Natural killer cell (primary cell): Measurements from ENCODE around the gene G2E3. TPM values are rescaled to one million over a fixed set of nuclear protein-coding genes. Genes with fewer than 3 reads are reported as not detected.

Source experiments
- ATAC-seq, 3 donors: fragments of 150-1000 bp in 2 of 3; fragments of 200-7000 bp in 1 of 3; cut with Tn5 transposase; 1 replicate in 1 of 3; 2 replicates in 2 of 3; pipeline ENCODE4 v1.10.0; 2021; ENCODE audit warnings: mild to moderate bottlenecking in 2 of 3, moderate library complexity in 2 of 3
- DNase-seq, 2 donors: peaks; one replicate each; pipeline versions ENCODE4 v3.0.0 to v3.0.0-alpha.2; 2013 to 2021; ENCODE audit warnings: mixed read lengths in 1 of 2
- H3K27ac ChIP-seq: one replicate; pipeline ENCODE4 v1.5.1; 2013; ENCODE audit warnings: mild to moderate bottlenecking, low read length
- H3K27me3 ChIP-seq: one replicate; pipeline ENCODE4 v1.6.1; 2013; ENCODE audit warnings: low read length; ENCODE audit not compliant: control insufficient read depth, insufficient read depth
- H3K36me3 ChIP-seq: one replicate; pipeline ENCODE4 v1.6.1; 2013; ENCODE audit warnings: low read length; ENCODE audit not compliant: control insufficient read depth, insufficient read depth
- H3K4me1 ChIP-seq: one replicate; pipeline ENCODE4 v1.6.1; 2013; ENCODE audit warnings: low read length; ENCODE audit not compliant: control insufficient read depth, insufficient read depth
- H3K4me3 ChIP-seq: one replicate; pipeline ENCODE4 v1.5.1; 2013; ENCODE audit warnings: low read length
- H3K9me3 ChIP-seq: one replicate; pipeline ENCODE4 v1.6.1; 2013; ENCODE audit warnings: low read length; ENCODE audit not compliant: control insufficient read depth, insufficient read depth
- H3K27ac Mint-ChIP-seq, 2 donors: one replicate each; pipeline ENCODE4 v1.8.0; 2022; ENCODE audit warnings: mild to moderate bottlenecking in 2 of 2, mixed read lengths in 2 of 2, moderate library complexity in 1 of 2
- H3K27me3 Mint-ChIP-seq, 2 donors: one replicate each; pipeline ENCODE4 v1.8.0; 2022; ENCODE audit warnings: low read depth in 2 of 2, mixed read lengths in 2 of 2
- H3K36me3 Mint-ChIP-seq: one replicate; pipeline ENCODE4 v1.8.0; 2022; ENCODE audit warnings: mixed read lengths
- H3K4me1 Mint-ChIP-seq, 2 donors: one replicate each; pipeline ENCODE4 v1.8.0; 2022; ENCODE audit warnings: mixed read lengths in 2 of 2
- H3K4me3 Mint-ChIP-seq: one replicate; pipeline ENCODE4 v1.8.0; 2022; ENCODE audit warnings: mild to moderate bottlenecking, moderate library complexity, mixed read lengths
- H3K9me3 Mint-ChIP-seq, 2 donors: one replicate each; pipeline ENCODE4 v1.8.0; 2022; ENCODE audit warnings: mixed read lengths in 2 of 2
- CTCF ChIP-seq: fragments of 200-600 bp; IDR thresholded peaks from one replicate; pipeline ENCODE4 v1.8.0; 2022; ENCODE audit warnings: antibody characterized with exemption
- WGBS: methylation state at CpG from one replicate; pipeline ENCODE4 v1.1.7; 2013; ENCODE audit warnings: missing lambda C conversion rate; ENCODE audit not compliant: insufficient coverage; 5-methylcytosine and 5-hydroxymethylcytosine counted together
- intact Hi-C: fragments of 100-400 bp; cut with micrococcal nuclease; formaldehyde crosslinking; loops from one replicate; pipeline ENCODE4 v1.14.2; 2022
- total RNA-seq, 4 donors: library from RNA; stranded (reverse); fragments of 120-200 nt in 1 of 4; gene quantifications; one replicate each; pipeline versions ENCODE4 v1.2.3 to v1.2.4, GENCODE V29; 2013 to 2022

G2E3 gene
- total RNA-seq, 3 donors from 2014 or later (not counting 1 experiment from before 2014, with no cell fraction given): 28.7 to 47.1 (median 33.4) TPM

DNA sequence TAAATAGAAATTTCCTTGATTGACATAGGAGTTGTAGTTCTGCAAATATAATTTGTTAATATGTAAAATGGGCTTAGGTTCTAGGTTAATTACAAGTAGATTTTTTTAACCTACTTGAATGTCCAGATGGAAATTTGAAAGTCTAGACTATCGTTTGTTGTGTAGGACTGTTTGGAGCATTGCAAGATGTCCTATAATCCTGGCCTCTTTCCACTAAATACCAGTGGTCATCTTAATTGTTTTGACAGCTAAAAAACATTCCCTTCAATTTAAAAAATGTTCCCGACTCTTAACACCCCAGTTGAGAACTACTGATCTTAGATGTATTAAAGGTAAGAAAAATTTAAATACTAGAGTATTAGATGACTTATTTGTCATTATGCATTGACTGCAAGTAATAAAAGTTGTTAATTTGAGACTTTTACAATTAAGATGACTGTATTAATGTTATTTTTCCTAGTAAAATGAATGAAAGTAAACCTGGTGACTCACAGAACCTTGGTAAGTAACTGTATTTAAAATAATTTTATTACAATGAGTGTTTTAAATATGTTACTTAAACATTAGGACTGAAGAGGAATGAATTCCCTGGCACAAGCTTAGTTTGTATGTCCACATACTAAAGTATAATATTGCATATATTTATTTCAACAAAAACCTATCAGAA, 21.8 kb downstream of the G2E3 start:
- Histone ChIP-seq H3K27me3 (no peaks in the 10 kb centered on the region), H3K9me3 (no peaks in the 10 kb centered on the region), H3K27ac (no peak overlapping the region), H3K36me3 (peaks cover 8% of the 10 kb centered on the region), H3K4me3 (no peak overlapping the region), H3K4me1 (no peaks in the 10 kb centered on the region)
- Mint-ChIP-seq H3K36me3 (peaks cover 7% of the 10 kb centered on the region), H3K27ac (no peak overlapping the region), H3K4me3 (no peak overlapping the region), H3K27me3 (no peaks in the 10 kb centered on the region), H3K9me3 (no peaks in the 10 kb centered on the region), H3K4me1 (peaks cover 63 to 67% of the 10 kb centered on the region in 2 donors)
- WGBS: 100% methylated on average over 1 of the region's 2 CpGs
- intact Hi-C loops: no loop called here
- DNase-seq (no peak), ATAC-seq (no peak)
- TF ChIP-seq CTCF: no peak

DNA sequence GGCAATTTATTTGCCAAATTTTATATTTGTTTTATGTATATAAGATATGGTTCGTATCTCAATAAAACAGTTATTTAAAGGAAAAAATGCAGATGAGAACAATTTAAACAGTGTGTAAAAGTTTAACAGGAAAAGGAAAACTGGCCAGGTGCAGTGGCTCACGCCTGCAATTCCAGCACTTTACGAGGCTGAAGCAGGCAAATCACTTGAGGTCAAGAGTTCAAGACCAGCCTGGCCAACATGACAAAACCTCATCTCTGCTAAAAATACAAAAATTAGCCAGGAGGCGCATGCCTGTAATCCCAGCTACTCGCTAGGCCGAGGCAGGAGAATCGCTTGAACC, 22.3 kb downstream of the G2E3 start:
- 96% methylated on average over 7 of the region's 7 CpGs for WGBS

DNA sequence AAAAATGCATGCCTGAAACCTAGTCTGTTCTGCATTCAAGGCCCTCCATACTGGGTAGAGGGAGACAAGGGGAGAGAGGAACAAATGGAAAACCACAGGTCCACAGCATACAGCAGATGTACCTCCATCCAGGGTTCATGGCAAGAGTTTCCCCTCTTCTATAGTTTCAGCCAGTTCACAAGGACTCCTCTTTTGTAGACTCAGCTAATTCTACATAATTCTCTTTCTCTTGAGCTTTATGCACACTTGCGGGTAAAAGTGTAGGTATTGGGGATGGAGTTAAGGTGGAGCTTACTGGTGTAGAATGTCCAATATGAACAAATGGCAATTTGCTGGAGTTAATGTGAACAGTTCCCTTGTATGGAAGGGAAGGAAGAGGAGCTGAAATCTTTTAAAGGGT, 23.4 kb downstream of the G2E3 start:
- H3K4me1 Mint-ChIP-seq: peaks cover 54 to 62% of the 10 kb centered on the region in 2 donors
- DNase-seq: no peak
- H3K36me3 Mint-ChIP-seq: peaks cover 11% of the 10 kb centered on the region
- H3K27ac Mint-ChIP-seq: peak overlapping the region in 1 of 2 donors; percentile 6
- no peaks in the 10 kb centered on the region for H3K9me3 Mint-ChIP-seq
- Histone ChIP-seq H3K36me3 (peaks cover 8% of the 10 kb centered on the region), H3K9me3 (no peaks in the 10 kb centered on the region), H3K27ac (no peak overlapping the region), H3K4me3 (no peak overlapping the region), H3K4me1 (no peaks in the 10 kb centered on the region), H3K27me3 (no peaks in the 10 kb centered on the region)
- TF ChIP-seq CTCF: no peak
- intact Hi-C loops: no loop called here
- no peaks in the 10 kb centered on the region for H3K27me3 Mint-ChIP-seq
- no peak overlapping the region for H3K4me3 Mint-ChIP-seq
- WGBS: 100% methylated on average over 1 of the region's 1 CpG
- ATAC-seq: no peak

More for the DNA sequence above, 22.3 kb downstream of the G2E3 start:
- no peak for DNase-seq
- H3K4me1 Mint-ChIP-seq: peaks cover 63 to 66% of the 10 kb centered on the region in 2 donors
- no peak overlapping the region for H3K27ac Mint-ChIP-seq
- no peak for ATAC-seq
- no peaks in the 10 kb centered on the region for H3K4me1 ChIP-seq
- H3K9me3 Mint-ChIP-seq: no peaks in the 10 kb centered on the region
- no peaks in the 10 kb centered on the region for H3K27me3 ChIP-seq
- intact Hi-C loops: no loop called here
- no peaks in the 10 kb centered on the region for H3K9me3 ChIP-seq
- TF ChIP-seq CTCF: no peak
- peaks cover 11% of the 10 kb centered on the region for H3K36me3 Mint-ChIP-seq
- no peak overlapping the region for H3K4me3 ChIP-seq
- H3K27me3 Mint-ChIP-seq: no peaks in the 10 kb centered on the region
- H3K27ac ChIP-seq: no peak overlapping the region
- H3K36me3 ChIP-seq: peaks cover 8% of the 10 kb centered on the region
- H3K4me3 Mint-ChIP-seq: no peak overlapping the region

- peaks cover 11% of the 10 kb centered on the region for H3K36me3 Mint-ChIP-seq
- no peak overlapping the region for H3K4me3 Mint-ChIP-seq
- H3K27me3 Mint-ChIP-seq: no peaks in the 10 kb centered on the region
- ATAC-seq (no peak), DNase-seq (no peak)
- H3K4me1 ChIP-seq: no peaks in the 10 kb centered on the region
- no peak overlapping the region for H3K4me3 ChIP-seq
- no peak overlapping the region for H3K27ac ChIP-seq
- peaks cover 44 to 50% of the 10 kb centered on the region in 2 donors for H3K4me1 Mint-ChIP-seq
- H3K27me3 ChIP-seq: no peaks in the 10 kb centered on the region
- intact Hi-C loops: no loop called here
- H3K36me3 ChIP-seq: peaks cover 14% of the 10 kb centered on the region
- no peaks in the 10 kb centered on the region for H3K9me3 Mint-ChIP-seq
- H3K9me3 ChIP-seq: no peaks in the 10 kb centered on the region
- H3K27ac Mint-ChIP-seq: peak overlapping the region in 1 of 2 donors; percentile 43
- no peak for TF ChIP-seq CTCF
These were observed 25.2 kb downstream of the G2E3 start for GRCh38 chr14:30584058-30584630.
